K562 (cell line): ENCODE measurements around the gene MYO7A. TPM values are rescaled to one million over a fixed set of nuclear protein-coding genes. Genes with fewer than 3 reads are reported as not detected.
A peak's percentile ranks its signal among the peaks of the same experiment; 100 is the strongest.

Experiments used
- ATAC-seq: fragments of 200-7000 bp; cut with Tn5 transposase; 3 replicates; pipeline ENCODE4 v1.9.1; 2020; ENCODE audit warnings: moderate library complexity
- BruUV-seq: library from RNA; stranded (reverse); fragments of 400-500 nt; replicated peaks from 2 replicates; lab custom pipeline; 2021; lab: Mats Ljungman, UMichigan
- CTCF ChIA-PET: fragments of 300-600 bp; formaldehyde crosslinking; extraction: SDS; loops from one replicate; lab custom pipeline; 2021; ENCODE audit warnings: low intra/inter-chr PET ratio; lab: Yijun Ruan, JAX
- POLR2A ChIA-PET: fragments of 300-600, 350-650 bp; sonication (Branson Sonifier 250); formaldehyde crosslinking; extraction: SDS; loops from one replicate; lab custom pipeline; 2021; ENCODE audit warnings: antibody characterized with exemption, inconsistent platforms; lab: Yijun Ruan, JAX
- DNase-seq, 4 experiments: peaks; one replicate each; pipeline versions ENCODE4 v3.0.0 to v3.0.0-alpha.2; 2011 to 2018; ENCODE audit warnings: low spot score in 3 of 4, mixed read lengths in 3 of 4; ENCODE audit errors: extremely low read depth in 1 of 4
- FAIRE-seq: peaks from 2 replicates; lab custom pipeline; 2011; peaks lifted over from hg19 to GRCh38; lab: Jason Lieb, UNC
- H2AFZ ChIP-seq: 2 replicates; pipeline ENCODE4 v1.6.0; 2011; ENCODE audit warnings: low read depth, low read length, control low read depth, inconsistent platforms
- H3K27ac ChIP-seq: fragments of 200-600 bp; 3 replicates; pipeline ENCODE4 v1.8.0; 2011; ENCODE audit warnings: low read depth, mild to moderate bottlenecking, control low read depth, inconsistent platforms, low read length, moderate library complexity, mixed read lengths; ENCODE audit errors: extremely low read depth
- H3K27me3 ChIP-seq, 2 experiments: fragments of 300-600 bp in 1 of 2; 2 replicates in 1 of 2; 3 replicates in 1 of 2; pipeline versions ENCODE4 v1.6.0 to v1.8.0; 2011; ENCODE audit warnings: inconsistent platforms in 2 of 2, low read length in 2 of 2, mild to moderate bottlenecking in 1 of 2, mixed read lengths in 1 of 2, moderate library complexity in 1 of 2; ENCODE audit not compliant: control insufficient read depth in 2 of 2, insufficient read depth in 2 of 2
- H3K36me3 ChIP-seq: fragments of 300-600 bp; 3 replicates; pipeline ENCODE4 v1.8.0; 2011; ENCODE audit warnings: mild to moderate bottlenecking, low read length, inconsistent platforms; ENCODE audit not compliant: control insufficient read depth, insufficient read depth
- H3K4me1 ChIP-seq, 2 experiments: fragments of 200-600 bp in 1 of 2; replicated peaks in 1 of 2; 2 replicates in 1 of 2; 3 replicates in 1 of 2; pipeline versions ENCODE4 v1.5.1 to v1.8.0; 2011; ENCODE audit warnings: inconsistent platforms in 2 of 2, low read length in 2 of 2, mild to moderate bottlenecking in 1 of 2, mixed read lengths in 1 of 2, moderate library complexity in 1 of 2; ENCODE audit not compliant: control insufficient read depth in 2 of 2, insufficient read depth in 2 of 2
- H3K4me2 ChIP-seq: 2 replicates; pipeline ENCODE4 v1.6.1; 2011; ENCODE audit warnings: low read length, control low read depth, inconsistent platforms, mixed read lengths; ENCODE audit not compliant: insufficient read depth
- H3K4me3 ChIP-seq: fragments of 200-600 bp; sonication (generic), shearing (Covaris generic); 2 replicates; pipeline ENCODE4 v1.5.1; 2016; ENCODE audit warnings: control low read depth, inconsistent platforms
- H3K79me2 ChIP-seq: fragments of 200-600 bp; 3 replicates; pipeline ENCODE4 v1.8.0; 2011; ENCODE audit warnings: low read length, inconsistent platforms; ENCODE audit not compliant: control insufficient read depth, insufficient read depth
- H3K9ac ChIP-seq, 2 experiments: 2 replicates each; pipeline versions ENCODE4 v1.6.0 to v1.6.1; 2011; ENCODE audit warnings: low read depth in 2 of 2, low read length in 2 of 2, control low read depth in 1 of 2, inconsistent platforms in 1 of 2, mild to moderate bottlenecking in 1 of 2, mixed read lengths in 1 of 2; ENCODE audit not compliant: insufficient read depth in 1 of 2
- H3K9me1 ChIP-seq: one replicate; pipeline ENCODE4 v1.6.0; 2011; ENCODE audit warnings: inconsistent platforms, mild to moderate bottlenecking, low read length, moderate library complexity; ENCODE audit not compliant: control insufficient read depth, insufficient read depth
- H3K9me3 ChIP-seq: replicated peaks from 2 replicates; pipeline ENCODE4 v1.5.1; 2011; ENCODE audit warnings: low read depth, low read length, inconsistent platforms; ENCODE audit not compliant: control insufficient read depth, insufficient read depth
- H4K20me1 ChIP-seq: replicated peaks from 2 replicates; pipeline ENCODE4 v1.6.1; 2011; ENCODE audit warnings: low read length, inconsistent platforms, mixed read lengths; ENCODE audit not compliant: control insufficient read depth, insufficient read depth
- BCLAF1 ChIP-seq, 2 experiments: fragments of 450-650 bp in 1 of 2; IDR thresholded peaks; 2 replicates each; pipeline ENCODE4 v1.6.1; 2011 to 2017; ENCODE audit warnings: low read depth in 2 of 2, antibody characterized with exemption in 1 of 2, borderline replicate concordance in 1 of 2, low read length in 1 of 2, mild to moderate bottlenecking in 1 of 2, mixed read lengths in 1 of 2; ENCODE audit not compliant: control insufficient read depth in 1 of 2
- BHLHE40 ChIP-seq: IDR thresholded peaks from 2 replicates; pipeline ENCODE4 v1.6.1; 2011; ENCODE audit warnings: low read length, improper control_type of control experiment
- CCNT2 ChIP-seq: IDR thresholded peaks from 2 replicates; pipeline ENCODE4 v1.6.1; 2011; ENCODE audit warnings: borderline replicate concordance, low read depth, mild to moderate bottlenecking, moderate library complexity, mixed read lengths, low read length; ENCODE audit not compliant: insufficient read length; ENCODE audit errors: extremely low read depth
- E2F8 ChIP-seq: fragments of 450-650 bp; IDR thresholded peaks from 2 replicates; pipeline ENCODE4 v1.7.1; 2018; ENCODE audit warnings: mild to moderate bottlenecking, low read depth; ENCODE audit not compliant: partially characterized antibody
- HNRNPK ChIP-seq: fragments of 200-400 bp; formaldehyde crosslinking; IDR thresholded peaks from one replicate; pipeline ENCODE4 v1.6.1; 2018; ENCODE audit warnings: mild to moderate bottlenecking, low read depth, low read length; ENCODE audit not compliant: poor library complexity, severe bottlenecking
- MNT ChIP-seq, 2 experiments: fragments of 450-650 bp; conservative IDR thresholded peaks; 2 replicates each; pipeline ENCODE4 v1.6.1; 2017; ENCODE audit warnings: mild to moderate bottlenecking in 2 of 2, moderate library complexity in 2 of 2
- SMAD4 ChIP-seq: fragments of 250-450 bp; sonication (Bioruptor Pico); conservative IDR thresholded peaks from 2 replicates; pipeline ENCODE4 v1.8.0; 2021; ENCODE audit warnings: inconsistent platforms, mild to moderate bottlenecking, moderate library complexity
- SREBF1 ChIP-seq: fragments of 150-350 bp; IDR thresholded peaks from 2 replicates; pipeline ENCODE4 v1.6.1; 2014; ENCODE audit warnings: antibody characterized with exemption, low read depth, low read length, borderline replicate concordance
- TOE1 ChIP-seq, 2 experiments: fragments of 450-650 bp in 1 of 2; sonication (generic) in 1 of 2; formaldehyde crosslinking in 1 of 2; IDR thresholded peaks; 2 replicates each; pipeline versions ENCODE4 v1.7.1 to v1.8.0; 2016 to 2022; ENCODE audit warnings: borderline replicate concordance in 2 of 2, mild to moderate bottlenecking in 2 of 2, antibody characterized with exemption in 1 of 2, inconsistent platforms in 1 of 2, low read depth in 1 of 2, missing genetic modification reagents in 1 of 2, moderate library complexity in 1 of 2
- ZFP36 ChIP-seq: fragments of 150-350 bp; IDR thresholded peaks from 2 replicates; pipeline ENCODE4 v1.6.1; 2018; ENCODE audit warnings: low read length, low read depth; ENCODE audit not compliant: partially characterized antibody
- ZNF436 ChIP-seq: fragments of 250-450, 450-650 bp; sonication (Bioruptor Pico); formaldehyde crosslinking; IDR thresholded peaks from 2 replicates; pipeline ENCODE4 v1.7.0; 2020; ENCODE audit warnings: mild to moderate bottlenecking
- WGBS: fragments of 100-300 bp; shearing (Covaris generic); methylation state at CpG from one replicate; pipeline ENCODE4 v1.1.6; 2016; ENCODE audit warnings: low coverage, mixed read lengths; ENCODE audit not compliant: insufficient coverage; ENCODE audit errors: missing lambda C conversion rate; 5-methylcytosine and 5-hydroxymethylcytosine counted together
- in situ Hi-C: fragments of 300-500 bp; cut with MboI; formaldehyde crosslinking; loops from 4 replicates; pipeline ENCODE4 v1.15.0; 2018; ENCODE audit warnings: inconsistent platforms, mixed read lengths
- intact Hi-C: fragments of 100-400 bp; cut with micrococcal nuclease; formaldehyde crosslinking; loops from 2 replicates; pipeline ENCODE4 v1.14.2; 2022
- polyA plus RNA-seq, 8 experiments: library from polyadenylated mRNA; depleted of rRNA in 4 of 8; stranded (reverse) in 5 of 8; unstranded in 3 of 8; fragments of >200 nt; fragmentation: Nextera tagmentation in 2 of 8; fragmentation: Illumina TruSeq in 1 of 8; extraction: Ambion mirVana in 2 of 8; extraction: Trizol in 1 of 8; gene quantifications; 2 replicates each; pipeline versions ENCODE4 v1.2.1 to v1.2.3, GENCODE V29; 2011 to 2014; ENCODE audit warnings: inconsistent platforms in 1 of 8, missing spikeins in 1 of 8
- total RNA-seq, 7 experiments: library from RNA; depleted of rRNA in 6 of 7; stranded (reverse); fragments of >200 nt in 6 of 7; fragmentation: Illumina TruSeq in 2 of 7; extraction: Trizol in 2 of 7; gene quantifications; 2 replicates each; pipeline versions ENCODE4 v1.2.1 to v1.2.3, GENCODE V29; 2011 to 2021; ENCODE audit warnings: low replicate concordance in 1 of 7

The MYO7A gene
- total and polyA plus RNA-seq, 9 of the 15 experiments (the other 6 are each of a cell fraction or from before 2014, with no cell fraction given): 0.01 to 0.11 (median 0.07) TPM; not detected in 1

- peaks cover 11 to 80% of the 10 kb centered on the region in 2 experiments; a peak in 3 of 5 replicates for H3K27me3 ChIP-seq
- in situ Hi-C loops (no loop called here), intact Hi-C loops (no loop called here)
- H3K9me1 ChIP-seq: no peaks in the 10 kb centered on the region
- no TSS peak for BruUV-seq
- POLR2A ChIA-PET: interaction anchor here (0.6 kb wide), 2 partner anchors 354 to 1447 kb away, joined by 3 read pairs; no protein-coding TSS in a partner anchor
- peaks cover 0 to 13% of the 10 kb centered on the region in 2 experiments; a peak in 2 of 5 replicates for H3K4me1 ChIP-seq
- no peak overlapping the region for H3K4me3 ChIP-seq
- no peaks in the 10 kb centered on the region for H3K36me3 ChIP-seq
- WGBS: 31% methylated on average over 16 of the region's 16 CpGs
- H3K4me2 ChIP-seq: no peak overlapping the region
- no peaks in the 10 kb centered on the region for H3K9me3 ChIP-seq
- no peaks in the 10 kb centered on the region; the same call in 1 of the 2 replicates for H4K20me1 ChIP-seq
- DNase-seq (peak; percentile 30 to 51 (median 48)), ATAC-seq (peak; percentile 85), FAIRE-seq (peak; percentile 56)
- H3K9ac ChIP-seq: 0 out of 4 replicates have a peak overlapping the region, but pooled peaks of 1 of the 2 experiments have one; percentile 40
- no peak overlapping the region for H3K27ac ChIP-seq
- CTCF ChIA-PET: interaction anchor here (3.8 kb wide), 1 partner anchor 69 kb away, joined by 25 read pairs; no protein-coding TSS in a partner anchor
- no peaks in the 10 kb centered on the region for H3K79me2 ChIP-seq
- H2AFZ ChIP-seq: no peak overlapping the region
- TF ChIP-seq BHLHE40 (0 out of 2 replicates have a peak, but pooled peaks have one; percentile 10), SREBF1 (no peak), E2F8 (no peak), SMAD4 (CRISPR knock-in tag) (no peak), CCNT2 (no peak), BCLAF1 (IDR thresholded peaks at IDR 0.05; ENCODE audit: borderline replicate concordance in 1 of 2, control insufficient read depth in 1 of 2, low read depth in 2 of 2, low read length in 1 of 2) (no peak), HNRNPK (no peak), ZFP36 (no peak), MNT (conservative IDR thresholded peaks at IDR 0.05) (no peak), TOE1 (IDR thresholded peaks at IDR 0.05; ENCODE audit: borderline replicate concordance) (no peak), TOE1 (CRISPR knock-in tag; IDR thresholded peaks at IDR 0.05; ENCODE audit: borderline replicate concordance, low read depth) (no peak), ZNF436 (CRISPR knock-in tag) (no peak)
These were observed 12.8 kb upstream of the MYO7A start for GRCh38 chr11:77115181-77115611.
